Fibroblast of lung (primary cell): Measurements from ENCODE around the gene ZNF407. TPM values are rescaled to one million over a fixed set of nuclear protein-coding genes. Genes with fewer than 3 reads are reported as not detected.

Experiments used
- DNase-seq, 2 donors: peaks; one replicate each; pipeline versions ENCODE4 v3.0.0 to v3.0.0-alpha.2; 2010; ENCODE audit warnings: low read depth in 2 of 2
- H2AFZ ChIP-seq: 2 replicates; pipeline ENCODE4 v1.5.1; 2012; ENCODE audit warnings: low read length, control low read depth, inconsistent platforms
- H3K27ac ChIP-seq: 2 replicates; pipeline ENCODE4 v1.5.1; 2011; ENCODE audit warnings: low read length, control low read depth; ENCODE audit not compliant: insufficient read depth
- H3K27me3 ChIP-seq: 2 replicates; pipeline ENCODE4 v1.5.1; 2011; ENCODE audit warnings: mild to moderate bottlenecking, low read length; ENCODE audit not compliant: control insufficient read depth, insufficient read depth
- H3K36me3 ChIP-seq: 2 replicates; pipeline ENCODE4 v1.5.1; 2011; ENCODE audit warnings: low read length; ENCODE audit not compliant: control insufficient read depth, insufficient read depth
- H3K4me1 ChIP-seq: 2 replicates; pipeline ENCODE4 v1.5.1; 2011; ENCODE audit warnings: low read length; ENCODE audit not compliant: control insufficient read depth, insufficient read depth; ENCODE audit errors: extremely low read depth
- H3K4me2 ChIP-seq: 2 replicates; pipeline ENCODE4 v1.5.1; 2011; ENCODE audit warnings: low read length, control low read depth; ENCODE audit not compliant: insufficient read depth; ENCODE audit errors: extremely low read depth
- H3K4me3 ChIP-seq, 4 experiments: fragments of 200-600 bp in 1 of 4; sonication (generic) in 1 of 4; replicated peaks in 1 of 4; 2 replicates each; pipeline ENCODE4 v1.5.1; 2011 to 2016; ENCODE audit warnings: low read length in 4 of 4, low read depth in 3 of 4, mild to moderate bottlenecking in 3 of 4, control low read depth in 2 of 4, inconsistent platforms in 1 of 4, mixed read lengths in 1 of 4; ENCODE audit not compliant: insufficient read depth in 1 of 4; ENCODE audit errors: control extremely low read depth in 1 of 4
- H3K79me2 ChIP-seq: 2 replicates; pipeline ENCODE4 v1.5.1; 2012; ENCODE audit warnings: mild to moderate bottlenecking, low read length, inconsistent platforms; ENCODE audit not compliant: control insufficient read depth, insufficient read depth
- H3K9ac ChIP-seq: 2 replicates; pipeline ENCODE4 v1.5.1; 2011; ENCODE audit warnings: mild to moderate bottlenecking, low read length, control low read depth; ENCODE audit not compliant: insufficient read depth
- H3K9me3 ChIP-seq: 2 replicates; pipeline ENCODE4 v1.5.1; 2012; ENCODE audit warnings: low read depth, low read length; ENCODE audit not compliant: control insufficient read depth, insufficient read depth
- H4K20me1 ChIP-seq: 2 replicates; pipeline ENCODE4 v1.5.1; 2011; ENCODE audit warnings: low read length; ENCODE audit not compliant: control insufficient read depth, insufficient read depth; ENCODE audit errors: extremely low read depth
- CTCF ChIP-seq, 2 donors: IDR thresholded peaks in 1 of 2; conservative IDR thresholded peaks in 1 of 2; 1 replicate in 1 of 2; 2 replicates in 1 of 2; pipeline ENCODE4 v1.5.1; 2011 to 2012; ENCODE audit warnings: low read length in 2 of 2, control low read depth in 1 of 2, inconsistent platforms in 1 of 2, low read depth in 1 of 2, mild to moderate bottlenecking in 1 of 2
- EZH2 ChIP-seq: IDR thresholded peaks from 2 replicates; pipeline ENCODE4 v1.5.1; 2012; ENCODE audit warnings: low read length, control low read depth, mild to moderate bottlenecking; ENCODE audit errors: missing control alignments
- polyA plus RNA-seq, 2 donors: library from polyadenylated mRNA; depleted of rRNA in 1 of 2; stranded (reverse) in 1 of 2; unstranded in 1 of 2; fragments of >200 nt; gene quantifications; 2 replicates each; pipeline ENCODE4 v1.2.1, GENCODE V29; 2011 to 2012; ENCODE audit warnings: missing spikeins in 1 of 2
- total RNA-seq: library from RNA; depleted of rRNA; stranded (reverse); fragments of >200 nt; gene quantifications from 2 replicates; pipeline ENCODE4 v1.2.1, GENCODE V29; 2014

ZNF407 gene
- total and polyA plus RNA-seq, 2 donors (not counting 1 experiment from before 2014, with no cell fraction given) = 5.1 to 12.6 TPM

GRCh38 chr18:74626049-74626874 is 28.6 kb downstream of the ZNF407 start:
- Histone ChIP-seq H2AFZ (no peak overlapping the region), H3K4me3 (no peak overlapping the region), H3K27ac (no peak overlapping the region), H3K27me3 (no peaks in the 10 kb centered on the region), H3K9ac (no peak overlapping the region), H3K4me1 (peaks cover under 1% of the 10 kb centered on the region), H3K9me3 (no peaks in the 10 kb centered on the region), H4K20me1 (no peaks in the 10 kb centered on the region), H3K36me3 (no peaks in the 10 kb centered on the region), H3K79me2 (peaks cover 7% of the 10 kb centered on the region), H3K4me2 (no peak overlapping the region)
- DNase-seq = no peak
- TF ChIP-seq CTCF (conservative IDR thresholded peaks at IDR 0.05 in 1 of 2, IDR thresholded peaks at IDR 0.05 in 1 of 2; ENCODE audit: low read depth in 1 of 2, low read length in 2 of 2) (no peak), EZH2 (no peak)

- Histone ChIP-seq H3K36me3 (peaks cover 2% of the 10 kb centered on the region), H3K4me1 (peaks cover 7% of the 10 kb centered on the region), H3K4me3 (no peak overlapping the region), H4K20me1 (no peaks in the 10 kb centered on the region), H2AFZ (no peak overlapping the region), H3K79me2 (no peaks in the 10 kb centered on the region), H3K4me2 (no peak overlapping the region), H3K9ac (no peak overlapping the region), H3K27me3 (no peaks in the 10 kb centered on the region), H3K9me3 (no peaks in the 10 kb centered on the region), H3K27ac (no peak overlapping the region)
- no peak for DNase-seq
- no peak for TF ChIP-seq CTCF (conservative IDR thresholded peaks at IDR 0.05 in 1 of 2, IDR thresholded peaks at IDR 0.05 in 1 of 2; ENCODE audit: low read depth in 1 of 2, low read length in 2 of 2)
- no peak for TF ChIP-seq EZH2
Observed at GRCh38 chr18:74630804-74631203, 33.1 kb downstream of the ZNF407 start.

DNA sequence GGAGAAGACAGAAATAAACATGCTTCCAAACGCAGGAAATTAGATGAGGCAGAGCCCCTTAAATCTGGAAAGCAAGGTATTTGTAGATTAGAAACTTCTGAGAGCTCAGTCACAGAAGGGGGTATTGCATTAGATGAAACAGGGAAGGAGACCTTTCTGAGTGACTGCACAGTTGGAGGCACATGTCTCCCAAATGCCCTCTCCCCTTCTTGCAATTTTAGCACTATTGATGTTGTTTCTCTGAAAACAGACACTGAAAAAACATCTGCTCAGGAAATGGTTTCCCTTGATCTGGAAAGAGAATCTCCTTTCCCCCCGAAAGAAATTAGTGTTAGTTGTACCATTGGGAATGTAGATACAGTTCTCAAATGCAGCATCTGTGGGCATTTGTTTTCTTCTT is 33.5 kb downstream of the ZNF407 start:
- no peak for DNase-seq
- Histone ChIP-seq H3K79me2 (no peaks in the 10 kb centered on the region), H3K4me1 (peaks cover 7% of the 10 kb centered on the region), H3K4me3 (peak overlapping the region in 1 of 4 experiments; percentile 1), H3K4me2 (peak overlapping the region; percentile 72), H3K36me3 (peaks cover 2% of the 10 kb centered on the region), H3K27me3 (no peaks in the 10 kb centered on the region), H3K9me3 (no peaks in the 10 kb centered on the region), H4K20me1 (no peaks in the 10 kb centered on the region), H3K9ac (no peak overlapping the region), H3K27ac (peak overlapping the region; percentile 18), H2AFZ (no peak overlapping the region)
- no peak for TF ChIP-seq CTCF (conservative IDR thresholded peaks at IDR 0.05 in 1 of 2, IDR thresholded peaks at IDR 0.05 in 1 of 2; ENCODE audit: low read depth in 1 of 2, low read length in 2 of 2)
